KMS-11 (cell line): ENCODE measurements around the gene RPL27A.
A peak's percentile ranks its signal among the peaks of the same experiment; 100 is the strongest.

Experiments used
- H2AFZ ChIP-seq: fragments of 200-600 bp; sonication (generic); 2 replicates; pipeline ENCODE4 v1.6.1; 2016; ENCODE audit warnings: antibody characterized with exemption, mixed run types, low read depth
- H3K27ac ChIP-seq: fragments of 200-600 bp; sonication (generic); 2 replicates; pipeline ENCODE4 v1.6.1; 2016; ENCODE audit warnings: mild to moderate bottlenecking, mixed run types
- H3K27me3 ChIP-seq: fragments of 200-600 bp; sonication (generic); 2 replicates; pipeline ENCODE4 v1.6.1; 2017; ENCODE audit warnings: mild to moderate bottlenecking, low read depth, mixed run types, moderate library complexity; ENCODE audit not compliant: insufficient read depth
- H3K36me3 ChIP-seq: fragments of 200-600 bp; sonication (generic); 2 replicates; pipeline ENCODE4 v1.6.1; 2017; ENCODE audit warnings: mild to moderate bottlenecking, mixed run types; ENCODE audit not compliant: insufficient read depth
- H3K4me1 ChIP-seq: fragments of 200-600 bp; sonication (generic); 2 replicates; pipeline ENCODE4 v1.6.1; 2016; ENCODE audit warnings: mild to moderate bottlenecking, low read depth, mixed run types; ENCODE audit not compliant: poor library complexity, severe bottlenecking
- H3K4me2 ChIP-seq: fragments of 200-600 bp; sonication (generic); 2 replicates; pipeline ENCODE4 v1.7.0; 2016; ENCODE audit warnings: mild to moderate bottlenecking, mixed run types
- H3K4me3 ChIP-seq: fragments of 200-600 bp; sonication (generic); IDR thresholded peaks from 2 replicates; pipeline ENCODE4 v1.6.1; 2017; ENCODE audit warnings: low read depth, low read length, mixed read lengths; ENCODE audit not compliant: insufficient read depth
- H3K79me2 ChIP-seq: fragments of 200-600 bp; sonication (generic); 2 replicates; pipeline ENCODE4 v1.6.1; 2016; ENCODE audit warnings: low read depth, mixed run types; ENCODE audit not compliant: insufficient read depth
- H3K9ac ChIP-seq: fragments of 200-600 bp; sonication (generic); 2 replicates; pipeline ENCODE4 v1.6.1; 2016; ENCODE audit warnings: mild to moderate bottlenecking, mixed run types
- H4K20me1 ChIP-seq: fragments of 200-600 bp; sonication (generic); 2 replicates; pipeline ENCODE4 v1.6.1; 2016; ENCODE audit warnings: mild to moderate bottlenecking, mixed run types; ENCODE audit not compliant: insufficient read depth
- CTCF ChIP-seq: fragments of 200-600 bp; sonication (generic); conservative IDR thresholded peaks from 2 replicates; pipeline ENCODE4 v1.6.1; 2017; ENCODE audit warnings: low read depth, mild to moderate bottlenecking, antibody characterized with exemption, low read length, moderate library complexity, mixed read lengths

Gene RPL27A

GRCh38 chr11:8683115-8683807, 669 bp downstream of the RPL27A start:
- peaks cover 38% of the 10 kb centered on the region for H3K4me1 ChIP-seq
- no peaks in the 10 kb centered on the region for H4K20me1 ChIP-seq
- H3K27me3 ChIP-seq, result no peaks in the 10 kb centered on the region
- H3K9ac ChIP-seq, result peak overlapping the region; percentile 98
- 0 out of 2 replicates have a peak overlapping the region, but pooled peaks have one; percentile 66 for H2AFZ ChIP-seq
- peak overlapping the region; percentile 66 for H3K4me2 ChIP-seq
- no peak overlapping the region for H3K4me3 ChIP-seq
- H3K27ac ChIP-seq, result peak overlapping the region; percentile 89
- TF ChIP-seq CTCF, result no peak
- peaks cover 41% of the 10 kb centered on the region for H3K79me2 ChIP-seq
- peaks cover 21% of the 10 kb centered on the region; the same call in 1 of the 2 replicates for H3K36me3 ChIP-seq

- H3K27ac ChIP-seq, result peak overlapping the region; percentile 89; the same call in 1 of the 2 replicates
- peaks cover 41% of the 10 kb centered on the region for H3K79me2 ChIP-seq
- peaks cover 21% of the 10 kb centered on the region; the same call in 1 of the 2 replicates for H3K36me3 ChIP-seq
These were observed 2.2 kb downstream of the RPL27A start for GRCh38 chr11:8684600-8685290.

GRCh38 chr11:8685306-8685705, 2.7 kb downstream of the RPL27A start:
- Histone ChIP-seq H3K9ac (peak overlapping the region; percentile 0; the same call in 1 of the 2 replicates), H3K79me2 (peaks cover 41% of the 10 kb centered on the region), H3K27me3 (no peaks in the 10 kb centered on the region), H3K4me3 (no peak overlapping the region), H3K4me1 (peaks cover 48% of the 10 kb centered on the region), H3K36me3 (peaks cover 21% of the 10 kb centered on the region; the same call in 1 of the 2 replicates), H2AFZ (no peak overlapping the region), H4K20me1 (no peaks in the 10 kb centered on the region), H3K27ac (peak overlapping the region; percentile 89; the same call in 1 of the 2 replicates), H3K4me2 (peak overlapping the region; percentile 66)
- no peak for TF ChIP-seq CTCF

More at GRCh38 chr11:8684600-8685290, 2.2 kb downstream of the RPL27A start:
- Histone ChIP-seq H2AFZ (no peak overlapping the region), H3K27me3 (no peaks in the 10 kb centered on the region), H4K20me1 (no peaks in the 10 kb centered on the region), H3K4me1 (peaks cover 43% of the 10 kb centered on the region), H3K4me3 (no peak overlapping the region), H3K4me2 (peak overlapping the region; percentile 66), H3K9ac (peak overlapping the region; percentile 98; the same call in 1 of the 2 replicates)
- no peak for TF ChIP-seq CTCF

- H2AFZ ChIP-seq, result no peak overlapping the region
- no peak for TF ChIP-seq CTCF
- H3K27ac ChIP-seq, result peak overlapping the region; percentile 89; the same call in 1 of the 2 replicates
- H3K36me3 ChIP-seq, result peaks cover 21% of the 10 kb centered on the region; the same call in 1 of the 2 replicates
- no peak overlapping the region for H3K4me3 ChIP-seq
- H4K20me1 ChIP-seq, result no peaks in the 10 kb centered on the region
- no peaks in the 10 kb centered on the region for H3K27me3 ChIP-seq
- peak overlapping the region; percentile 66; the same call in 1 of the 2 replicates for H3K4me2 ChIP-seq
- no peak overlapping the region for H3K9ac ChIP-seq
- H3K79me2 ChIP-seq, result peaks cover 41% of the 10 kb centered on the region
- H3K4me1 ChIP-seq, result peaks cover 48% of the 10 kb centered on the region
These were observed 3.2 kb downstream of the RPL27A start for GRCh38 chr11:8685820-8686219.
